Fibroblast of lung (primary cell): ENCODE data around the gene PDGFA.

Experiments
- EZH2 ChIP-seq: IDR thresholded peaks from 2 replicates; pipeline ENCODE4 v1.5.1; 2012; ENCODE audit warnings: low read length, control low read depth, mild to moderate bottlenecking; ENCODE audit errors: missing control alignments
- TF ChIP-seq, protein P1 (sequence below), 2 donors: IDR thresholded peaks in 1 of 2; conservative IDR thresholded peaks in 1 of 2; 1 replicate in 1 of 2; 2 replicates in 1 of 2; pipeline ENCODE4 v1.5.1; 2011 to 2012; ENCODE audit warnings: low read length in 2 of 2, control low read depth in 1 of 2, inconsistent platforms in 1 of 2, low read depth in 1 of 2, mild to moderate bottlenecking in 1 of 2

DNA sequence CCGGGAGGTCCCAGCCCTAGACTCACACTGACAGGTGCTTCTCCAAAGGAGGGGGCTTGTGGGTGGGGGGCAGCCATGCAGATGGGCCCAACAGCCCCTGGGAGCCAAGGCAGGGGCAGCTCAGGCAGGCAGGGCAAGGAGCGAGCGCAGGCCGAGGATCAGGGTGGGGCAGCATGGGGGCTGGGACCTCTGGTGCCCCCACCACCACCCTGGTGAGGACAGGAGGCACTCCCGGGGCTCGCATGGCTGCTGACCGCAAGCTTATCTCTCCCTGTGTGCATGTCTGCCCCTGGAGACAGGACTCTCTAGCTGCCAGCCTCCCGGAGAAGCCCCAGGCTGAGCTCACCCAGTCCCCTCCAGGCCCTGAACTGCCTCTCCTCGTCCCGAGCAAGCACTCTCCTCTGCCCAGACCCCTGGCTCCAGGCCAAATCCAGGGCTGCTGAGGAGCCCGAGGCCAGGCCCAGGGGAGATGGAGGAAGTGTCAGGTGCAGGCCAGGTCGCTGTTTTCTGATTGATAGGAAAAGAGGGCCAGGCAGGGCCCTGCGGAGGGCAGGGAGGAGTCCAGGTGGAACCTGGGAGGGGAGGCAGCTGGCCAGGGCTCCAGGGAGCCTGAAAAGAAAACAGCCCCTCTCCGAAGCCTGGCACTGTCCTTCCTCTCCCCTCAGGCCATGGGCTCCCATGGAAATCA, 39.0 kb downstream of the PDGFA start:
- TF ChIP-seq, protein P1, sequence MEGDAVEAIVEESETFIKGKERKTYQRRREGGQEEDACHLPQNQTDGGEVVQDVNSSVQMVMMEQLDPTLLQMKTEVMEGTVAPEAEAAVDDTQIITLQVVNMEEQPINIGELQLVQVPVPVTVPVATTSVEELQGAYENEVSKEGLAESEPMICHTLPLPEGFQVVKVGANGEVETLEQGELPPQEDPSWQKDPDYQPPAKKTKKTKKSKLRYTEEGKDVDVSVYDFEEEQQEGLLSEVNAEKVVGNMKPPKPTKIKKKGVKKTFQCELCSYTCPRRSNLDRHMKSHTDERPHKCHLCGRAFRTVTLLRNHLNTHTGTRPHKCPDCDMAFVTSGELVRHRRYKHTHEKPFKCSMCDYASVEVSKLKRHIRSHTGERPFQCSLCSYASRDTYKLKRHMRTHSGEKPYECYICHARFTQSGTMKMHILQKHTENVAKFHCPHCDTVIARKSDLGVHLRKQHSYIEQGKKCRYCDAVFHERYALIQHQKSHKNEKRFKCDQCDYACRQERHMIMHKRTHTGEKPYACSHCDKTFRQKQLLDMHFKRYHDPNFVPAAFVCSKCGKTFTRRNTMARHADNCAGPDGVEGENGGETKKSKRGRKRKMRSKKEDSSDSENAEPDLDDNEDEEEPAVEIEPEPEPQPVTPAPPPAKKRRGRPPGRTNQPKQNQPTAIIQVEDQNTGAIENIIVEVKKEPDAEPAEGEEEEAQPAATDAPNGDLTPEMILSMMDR (conservative IDR thresholded peaks at IDR 0.05 in 1 of 2, IDR thresholded peaks at IDR 0.05 in 1 of 2; ENCODE audit: low read depth in 1 of 2, low read length in 2 of 2), result no peak
- no peak for TF ChIP-seq EZH2
